GM20000 (cell line): ENCODE results near the gene UBE2V1.

Experiments used
- DNase-seq: peaks from one replicate; pipeline ENCODE4 v3.0.0; 2012; ENCODE audit warnings: low spot score
- TF ChIP-seq, protein P1 (sequence below): IDR thresholded peaks from 2 replicates; pipeline ENCODE4 v1.5.1; 2012; ENCODE audit warnings: mild to moderate bottlenecking, control low read depth; ENCODE audit errors: extremely low read depth, missing control alignments

UBE2V1 gene

DNA sequence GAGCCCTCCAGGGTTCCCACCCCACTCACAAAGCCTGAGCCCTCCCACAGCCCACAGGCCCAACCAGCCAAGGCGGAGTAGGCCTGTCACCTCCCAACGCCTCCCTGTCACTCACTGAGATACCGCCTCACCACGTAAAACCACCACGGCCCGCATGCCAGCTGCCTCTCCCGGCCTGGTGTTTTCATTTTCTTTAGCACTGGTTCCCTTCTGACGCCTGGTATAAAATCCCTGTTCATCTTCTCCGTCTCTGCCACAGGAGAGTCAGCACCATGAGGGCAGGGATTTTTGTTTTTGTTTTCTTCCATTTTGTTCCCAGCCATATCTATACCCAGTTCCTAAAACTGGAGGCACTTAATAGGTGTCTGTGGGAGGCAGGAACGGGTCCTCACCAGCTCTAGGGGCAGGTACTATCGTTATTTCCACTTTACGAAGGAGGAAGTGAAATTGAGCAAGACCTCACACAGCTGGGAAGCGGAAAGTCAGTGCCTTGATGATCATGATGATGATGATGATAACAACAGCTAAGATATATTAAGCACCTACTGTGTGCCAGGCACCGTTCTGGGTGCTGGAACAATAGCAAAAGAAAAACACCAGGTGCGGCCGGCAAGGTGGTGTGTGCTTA, 71.6 kb downstream of the UBE2V1 start:
- TF ChIP-seq, protein P1, sequence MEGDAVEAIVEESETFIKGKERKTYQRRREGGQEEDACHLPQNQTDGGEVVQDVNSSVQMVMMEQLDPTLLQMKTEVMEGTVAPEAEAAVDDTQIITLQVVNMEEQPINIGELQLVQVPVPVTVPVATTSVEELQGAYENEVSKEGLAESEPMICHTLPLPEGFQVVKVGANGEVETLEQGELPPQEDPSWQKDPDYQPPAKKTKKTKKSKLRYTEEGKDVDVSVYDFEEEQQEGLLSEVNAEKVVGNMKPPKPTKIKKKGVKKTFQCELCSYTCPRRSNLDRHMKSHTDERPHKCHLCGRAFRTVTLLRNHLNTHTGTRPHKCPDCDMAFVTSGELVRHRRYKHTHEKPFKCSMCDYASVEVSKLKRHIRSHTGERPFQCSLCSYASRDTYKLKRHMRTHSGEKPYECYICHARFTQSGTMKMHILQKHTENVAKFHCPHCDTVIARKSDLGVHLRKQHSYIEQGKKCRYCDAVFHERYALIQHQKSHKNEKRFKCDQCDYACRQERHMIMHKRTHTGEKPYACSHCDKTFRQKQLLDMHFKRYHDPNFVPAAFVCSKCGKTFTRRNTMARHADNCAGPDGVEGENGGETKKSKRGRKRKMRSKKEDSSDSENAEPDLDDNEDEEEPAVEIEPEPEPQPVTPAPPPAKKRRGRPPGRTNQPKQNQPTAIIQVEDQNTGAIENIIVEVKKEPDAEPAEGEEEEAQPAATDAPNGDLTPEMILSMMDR: no peak
- peak; percentile 55 for DNase-seq

DNA sequence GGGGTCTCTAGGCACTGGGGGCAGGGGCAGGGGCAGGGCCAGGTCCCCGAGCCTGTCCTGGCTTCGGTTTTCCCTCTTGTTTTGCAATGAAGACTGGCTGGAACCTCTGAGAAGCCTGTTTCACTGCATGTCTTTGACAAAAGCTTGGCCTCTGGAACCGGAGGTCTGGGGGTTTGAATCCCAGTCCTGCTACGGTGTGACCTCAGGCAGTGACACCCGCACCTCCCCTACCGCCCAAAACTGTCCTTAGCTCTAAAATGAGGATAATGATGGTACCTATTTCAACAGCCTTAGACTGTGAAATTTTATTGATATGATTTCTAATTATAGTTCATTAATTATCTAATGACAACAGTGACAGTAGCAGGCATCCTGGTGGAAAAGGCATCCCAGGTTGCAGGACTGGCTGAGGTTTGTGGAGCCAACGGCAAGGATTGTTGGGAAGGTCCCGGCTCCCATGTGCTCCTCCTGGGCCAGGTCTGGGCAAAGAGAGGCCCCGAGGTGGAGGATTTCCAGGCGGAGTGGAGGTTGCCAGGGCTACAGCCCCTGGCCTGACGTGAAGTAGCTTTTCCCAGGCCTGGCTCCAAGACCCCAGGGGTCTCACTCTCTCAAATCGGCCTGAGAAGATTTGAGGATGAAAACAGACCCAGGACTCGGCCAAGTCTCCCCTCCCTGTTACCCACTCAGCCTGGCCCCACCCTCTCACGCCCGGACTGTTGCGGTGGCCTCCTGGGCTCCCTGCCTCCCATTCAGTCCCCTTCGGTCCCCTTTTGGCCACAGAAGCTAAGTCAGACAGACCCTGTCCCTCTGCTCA, 72.3 kb downstream of the UBE2V1 start:
- TF ChIP-seq, protein P1: no peak
- no peak for DNase-seq

DNA sequence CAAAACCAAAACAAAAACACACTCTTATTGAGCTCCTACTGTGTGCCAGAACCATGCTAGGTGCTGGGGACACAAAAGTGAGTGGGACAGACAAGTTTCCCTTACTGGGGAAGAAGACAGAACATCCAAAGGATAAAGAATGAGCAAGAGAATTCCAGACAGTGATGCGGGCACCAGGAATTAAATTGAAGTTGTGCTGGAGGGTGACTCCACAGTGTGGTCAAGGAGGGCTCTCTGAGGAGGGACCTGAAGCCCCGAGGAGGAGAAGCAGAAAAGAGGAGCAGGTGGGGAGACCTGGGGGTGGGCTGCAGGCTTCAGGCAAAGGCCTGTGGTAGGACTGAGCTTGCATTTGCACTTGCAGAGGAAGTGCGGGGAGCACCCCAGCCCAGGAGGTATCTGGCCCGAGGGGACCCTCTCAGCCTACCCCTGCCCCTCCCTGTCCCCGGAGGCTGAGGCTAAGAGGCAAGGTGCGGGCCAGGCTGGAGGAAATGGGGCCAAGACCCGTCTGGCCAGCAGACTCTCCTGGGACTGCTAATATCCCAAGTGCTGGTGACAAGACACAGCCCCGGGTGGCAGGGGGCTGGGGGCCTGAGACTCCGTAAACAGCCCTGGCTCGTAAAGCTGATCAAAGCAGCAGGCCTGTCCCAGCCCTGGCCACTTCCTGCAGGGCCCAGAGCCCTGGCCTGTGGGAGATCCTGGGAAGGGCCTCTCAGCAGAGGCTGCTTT, 73.1 kb downstream of the UBE2V1 start:
- TF ChIP-seq, protein P1: no peak
- DNase-seq: no peak

DNA sequence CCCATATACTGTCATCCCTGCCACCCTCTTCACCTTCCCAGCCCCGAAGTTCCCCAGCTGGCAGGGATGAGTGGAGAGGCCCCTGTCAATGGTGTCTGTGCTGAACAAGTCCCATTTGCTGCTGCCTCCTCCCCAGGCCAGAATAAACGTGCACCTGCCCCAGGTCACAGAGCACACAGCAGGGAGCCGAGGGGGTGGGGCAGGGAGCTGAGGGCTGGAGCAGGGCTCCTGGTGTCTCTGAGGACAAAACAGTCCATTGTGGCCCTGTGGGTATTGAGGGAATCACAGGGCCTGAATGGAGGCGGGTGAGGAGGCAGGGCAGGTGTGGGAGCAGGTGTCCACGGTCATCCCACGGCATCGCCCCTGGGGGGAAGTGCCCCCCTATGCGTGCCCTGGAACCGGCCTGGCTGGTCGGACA, 74.4 kb downstream of the UBE2V1 start:
- TF ChIP-seq, protein P1: no peak
- DNase-seq: no peak

DNA sequence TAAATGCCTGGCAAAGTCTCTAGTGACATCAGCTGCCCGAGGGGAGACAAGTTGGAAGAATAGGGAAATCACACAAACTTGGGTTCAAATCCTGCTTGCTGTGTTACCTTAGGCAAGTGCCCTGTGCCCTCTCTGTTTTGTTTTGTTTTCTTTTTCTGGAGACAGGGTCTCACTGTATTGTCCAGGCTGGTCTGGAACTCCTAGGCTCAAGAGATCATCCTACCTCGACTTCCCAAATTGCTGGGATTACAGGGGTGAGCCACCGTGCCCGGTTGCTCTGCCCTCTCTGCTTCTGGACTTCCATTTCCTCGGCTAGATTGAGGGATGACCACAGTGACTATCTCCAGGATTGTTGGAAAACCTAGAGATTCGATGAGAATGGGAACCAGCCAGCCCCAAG, 74.8 kb downstream of the UBE2V1 start:
- TF ChIP-seq, protein P1: no peak
- DNase-seq: no peak

DNA sequence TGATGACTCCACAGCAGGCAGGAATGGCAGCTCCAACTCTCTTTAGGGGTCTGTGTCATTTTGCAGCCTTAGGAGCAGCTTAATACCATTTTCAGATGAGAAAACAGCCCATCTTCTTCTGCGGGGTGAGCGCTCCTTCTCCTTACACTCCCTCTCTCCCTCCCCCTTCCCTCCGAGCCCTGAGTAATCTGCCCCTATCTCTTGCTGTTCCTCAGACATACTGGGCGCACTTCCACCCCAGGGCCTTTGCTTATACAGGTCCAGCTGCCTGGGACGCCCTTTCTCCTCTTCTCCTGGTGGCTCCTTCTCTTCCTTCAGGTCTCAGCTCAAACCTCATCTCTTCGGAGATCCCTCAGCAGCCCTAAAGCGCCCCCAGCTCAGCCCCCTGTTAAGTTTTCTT, 75.4 kb downstream of the UBE2V1 start:
- TF ChIP-seq, protein P1: no peak
- no peak for DNase-seq

DNA sequence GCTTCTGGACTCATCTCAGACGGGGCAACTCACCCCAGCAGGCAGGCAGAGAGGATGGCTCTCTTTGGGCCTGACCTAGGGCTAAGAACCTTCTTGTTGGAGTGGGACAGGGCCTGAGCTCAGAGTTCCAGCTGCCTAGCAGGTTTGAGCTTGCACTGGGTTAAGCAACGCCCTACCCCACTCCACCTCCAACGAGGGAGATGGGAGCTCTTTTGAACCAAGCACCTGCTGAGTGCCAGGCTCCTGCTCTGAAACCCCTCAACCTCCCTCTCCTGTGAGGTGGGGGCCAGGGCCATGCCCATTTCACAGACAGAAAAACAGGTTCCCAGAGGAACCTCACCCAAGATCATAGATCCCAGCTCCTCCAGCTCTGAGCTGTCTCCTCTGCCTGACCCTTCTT, 75.8 kb downstream of the UBE2V1 start:
- no peak for DNase-seq
- TF ChIP-seq, protein P1: no peak
